Measurements from ENCODE around the gene PRKAG2.

DNA sequence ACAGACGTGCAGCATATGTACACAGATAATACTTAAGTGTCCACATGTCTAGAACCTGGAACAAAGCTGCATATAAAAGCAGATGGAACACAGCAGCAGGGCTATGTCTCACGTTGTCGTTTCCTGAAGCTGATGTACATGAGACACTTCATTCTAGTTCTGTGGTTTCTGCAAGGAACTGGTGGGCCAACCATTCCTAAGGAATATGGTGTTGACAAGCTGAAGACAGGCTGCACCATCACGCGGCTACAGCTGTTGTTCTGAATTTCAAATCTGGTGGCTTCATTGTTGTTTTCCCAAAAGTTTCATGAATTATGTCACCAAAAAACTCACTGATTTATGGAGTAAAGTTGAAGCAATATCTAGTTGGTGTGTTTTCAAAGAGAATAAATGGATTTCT, 33.7 kb downstream of the PRKAG2 start:
- TF ChIP-seq, protein P1, sequence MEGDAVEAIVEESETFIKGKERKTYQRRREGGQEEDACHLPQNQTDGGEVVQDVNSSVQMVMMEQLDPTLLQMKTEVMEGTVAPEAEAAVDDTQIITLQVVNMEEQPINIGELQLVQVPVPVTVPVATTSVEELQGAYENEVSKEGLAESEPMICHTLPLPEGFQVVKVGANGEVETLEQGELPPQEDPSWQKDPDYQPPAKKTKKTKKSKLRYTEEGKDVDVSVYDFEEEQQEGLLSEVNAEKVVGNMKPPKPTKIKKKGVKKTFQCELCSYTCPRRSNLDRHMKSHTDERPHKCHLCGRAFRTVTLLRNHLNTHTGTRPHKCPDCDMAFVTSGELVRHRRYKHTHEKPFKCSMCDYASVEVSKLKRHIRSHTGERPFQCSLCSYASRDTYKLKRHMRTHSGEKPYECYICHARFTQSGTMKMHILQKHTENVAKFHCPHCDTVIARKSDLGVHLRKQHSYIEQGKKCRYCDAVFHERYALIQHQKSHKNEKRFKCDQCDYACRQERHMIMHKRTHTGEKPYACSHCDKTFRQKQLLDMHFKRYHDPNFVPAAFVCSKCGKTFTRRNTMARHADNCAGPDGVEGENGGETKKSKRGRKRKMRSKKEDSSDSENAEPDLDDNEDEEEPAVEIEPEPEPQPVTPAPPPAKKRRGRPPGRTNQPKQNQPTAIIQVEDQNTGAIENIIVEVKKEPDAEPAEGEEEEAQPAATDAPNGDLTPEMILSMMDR (IDR thresholded peaks at IDR 0.05), result no peak
- TF ChIP-seq POLR2A (IDR thresholded peaks at IDR 0.05), result no peak
